Measurements from ENCODE around the gene LIN37.
"Not testable (repeated sequence)": the region's sequence is repeated elsewhere in the genome, so short reads cannot be mapped to it uniquely, and the experiment has no call there.

The LIN37 gene

GRCh38 chr19:35754370-35755130 lies 6.2 kb downstream of the LIN37 start:
- DNase-seq = no peak

- no peak for DNase-seq
Observed at GRCh38 chr19:35755131-35755549, 6.8 kb downstream of the LIN37 start.

GRCh38 chr19:35755550-35756376 lies 7.4 kb downstream of the LIN37 start:
- DNase-seq = no peak

GRCh38 chr19:35756377-35757230 lies 8.2 kb downstream of the LIN37 start, which contains the start of gene HSPB6:
HSPB6 (minus strand) TSS chr19:35757029; CDS start chr19:35757008, 21 bp downstream.
- no peak for DNase-seq

GRCh38 chr19:35757231-35757748 lies 8.9 kb downstream of the LIN37 start:
- no peak for DNase-seq

- DNase-seq = peak; percentile 98
Observed at GRCh38 chr19:35757749-35758608, 9.6 kb downstream of the LIN37 start, which contains the start of gene PROSER3. PROSER3 (plus strand) TSS chr19:35758176; CDS start chr19:35758216, 40 bp downstream.

- DNase-seq = no peak
Observed at GRCh38 chr19:35759697-35760096, 11.3 kb downstream of the LIN37 start.

- DNase-seq = no peak
Observed at GRCh38 chr19:35760711-35761349, 12.5 kb downstream of the LIN37 start.

- DNase-seq = no peak
Observed at GRCh38 chr19:35764432-35765315, 16.3 kb downstream of the LIN37 start.

GRCh38 chr19:35766571-35767104 lies 18.3 kb downstream of the LIN37 start:
- DNase-seq = no peak

GRCh38 chr19:35767288-35768081 lies 19.1 kb downstream of the LIN37 start:
- DNase-seq = no peak

- no peak for DNase-seq
Observed at GRCh38 chr19:35768082-35768421, 19.7 kb downstream of the LIN37 start.

GRCh38 chr19:35772362-35772761 lies 24.0 kb downstream of the LIN37 start:
- not testable (repeated sequence) for DNase-seq

GRCh38 chr19:35773020-35773806 lies 24.8 kb downstream of the LIN37 start:
- no peak for DNase-seq

- no peak for DNase-seq
Observed at GRCh38 chr19:35774274-35775045, 26.1 kb downstream of the LIN37 start.

- no peak for DNase-seq
Observed at GRCh38 chr19:35775046-35775297, 26.6 kb downstream of the LIN37 start.

GRCh38 chr19:35775298-35776101 lies 27.1 kb downstream of the LIN37 start, which contains the start of gene ARHGAP33:
ARHGAP33 (plus strand) TSS chr19:35775564; CDS start chr19:35775659, 95 bp downstream.
- peak; percentile 81 for DNase-seq
